Thymus (tissue), 11 donors: ENCODE data around the gene PRKG1. TPM values are rescaled to one million over a fixed set of nuclear protein-coding genes. Genes with fewer than 3 reads are reported as not detected.

Source experiments
- DNase-seq, 9 donors: peaks; one replicate each; pipeline ENCODE4 v3.0.0-alpha.2; 2013; ENCODE audit warnings: low spot score in 9 of 9, low read depth in 6 of 9, missing footprints in 1 of 9
- H3K27ac ChIP-seq, 2 donors: one replicate each; pipeline ENCODE4 v1.5.1; 2013; ENCODE audit warnings: control low read depth in 1 of 2, low read depth in 1 of 2, low read length in 1 of 2, mild to moderate bottlenecking in 1 of 2, moderate library complexity in 1 of 2
- H3K27me3 ChIP-seq, 2 donors: one replicate each; pipeline ENCODE4 v1.5.1; 2013; ENCODE audit warnings: low read length in 1 of 2; ENCODE audit not compliant: control insufficient read depth in 2 of 2, insufficient read depth in 1 of 2
- H3K36me3 ChIP-seq, 2 donors: one replicate each; pipeline ENCODE4 v1.5.1; 2013; ENCODE audit warnings: low read length in 1 of 2, mild to moderate bottlenecking in 1 of 2, moderate library complexity in 1 of 2; ENCODE audit not compliant: control insufficient read depth in 2 of 2, insufficient read depth in 2 of 2
- H3K4me1 ChIP-seq, 2 donors: one replicate each; pipeline ENCODE4 v1.5.1; 2013; ENCODE audit warnings: low read length in 2 of 2; ENCODE audit not compliant: control insufficient read depth in 2 of 2, insufficient read depth in 2 of 2
- H3K4me3 ChIP-seq, 2 donors: one replicate each; pipeline ENCODE4 v1.5.1; 2013; ENCODE audit warnings: low read length in 2 of 2, control low read depth in 1 of 2, mild to moderate bottlenecking in 1 of 2
- H3K9me3 ChIP-seq, 2 donors: one replicate each; pipeline ENCODE4 v1.5.1; 2013; ENCODE audit warnings: low read length in 1 of 2, mild to moderate bottlenecking in 1 of 2; ENCODE audit not compliant: control insufficient read depth in 2 of 2, insufficient read depth in 1 of 2
- WGBS: extraction: QIAGEN DNeasy Blood & Tissue Kit; methylation state at CpG from one replicate; pipeline ENCODE4 v1.1.7; 2013; 5-methylcytosine and 5-hydroxymethylcytosine counted together
- polyA plus RNA-seq: library from polyadenylated mRNA; stranded (reverse); fragments of 200-250 nt; gene quantifications from one replicate; pipeline ENCODE4 v1.2.3, GENCODE V29; 2013
- total RNA-seq: library from RNA; stranded (reverse); fragments of 120-200 nt; gene quantifications from one replicate; pipeline ENCODE4 v1.2.4, GENCODE V29; 2013
- donor health status: healthy.

Gene PRKG1
- total and polyA plus RNA-seq, 2 donors: 2.5 to 7.4 TPM

DNA sequence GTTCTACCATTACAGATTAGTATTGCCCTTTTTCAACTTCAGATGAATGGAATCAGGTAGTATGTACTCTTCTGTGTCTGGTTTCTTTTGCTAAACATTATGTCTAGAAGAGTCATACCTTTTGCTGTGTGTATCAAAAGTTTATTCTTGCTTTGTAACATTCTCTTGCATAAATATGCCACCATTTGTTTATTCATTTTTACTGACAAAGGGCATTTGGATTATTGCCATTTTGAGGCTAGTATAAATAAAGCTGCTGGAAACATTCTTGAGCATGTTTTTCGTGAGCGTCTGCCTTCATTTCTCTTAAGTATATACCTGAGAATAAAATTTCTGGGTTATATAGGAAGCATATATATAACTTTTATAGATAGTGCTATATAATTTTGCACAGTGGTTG, 746.8 kb downstream of the PRKG1 start:
- Histone ChIP-seq H3K9me3 (no peaks in the 10 kb centered on the region), H3K36me3 (no peaks in the 10 kb centered on the region), H3K4me3 (no peak overlapping the region), H3K27ac (no peak overlapping the region), H3K4me1 (no peaks in the 10 kb centered on the region), H3K27me3 (no peaks in the 10 kb centered on the region)
- DNase-seq: no peak
- WGBS: 79% methylated on average over 2 of the region's 2 CpGs

DNA sequence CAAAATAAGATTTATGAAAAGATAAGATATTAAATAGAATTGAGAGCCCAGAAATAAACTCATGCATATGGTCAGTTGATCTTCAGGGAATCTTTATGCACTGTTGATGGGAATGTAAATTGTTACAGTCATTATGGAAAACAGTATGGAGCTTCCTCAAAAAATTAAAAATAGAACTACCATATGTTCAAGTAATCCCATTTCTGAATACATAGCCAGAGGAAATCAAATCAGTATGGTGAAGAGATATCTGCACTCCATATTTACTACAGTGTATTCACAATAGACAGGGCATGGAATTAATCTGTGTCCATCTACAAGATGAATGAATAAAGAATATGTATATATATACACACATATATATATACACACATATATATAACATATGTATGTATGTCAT, 747.5 kb downstream of the PRKG1 start:
- H3K4me1 ChIP-seq: no peaks in the 10 kb centered on the region
- H3K27me3 ChIP-seq: no peaks in the 10 kb centered on the region
- no peaks in the 10 kb centered on the region for H3K9me3 ChIP-seq
- no peak overlapping the region for H3K4me3 ChIP-seq
- no peak for DNase-seq
- no peak overlapping the region for H3K27ac ChIP-seq
- H3K36me3 ChIP-seq: no peaks in the 10 kb centered on the region

- H3K4me3 ChIP-seq: no peak overlapping the region
These were observed 758.5 kb downstream of the PRKG1 start for GRCh38 chr10:51832652-51833383.

DNA sequence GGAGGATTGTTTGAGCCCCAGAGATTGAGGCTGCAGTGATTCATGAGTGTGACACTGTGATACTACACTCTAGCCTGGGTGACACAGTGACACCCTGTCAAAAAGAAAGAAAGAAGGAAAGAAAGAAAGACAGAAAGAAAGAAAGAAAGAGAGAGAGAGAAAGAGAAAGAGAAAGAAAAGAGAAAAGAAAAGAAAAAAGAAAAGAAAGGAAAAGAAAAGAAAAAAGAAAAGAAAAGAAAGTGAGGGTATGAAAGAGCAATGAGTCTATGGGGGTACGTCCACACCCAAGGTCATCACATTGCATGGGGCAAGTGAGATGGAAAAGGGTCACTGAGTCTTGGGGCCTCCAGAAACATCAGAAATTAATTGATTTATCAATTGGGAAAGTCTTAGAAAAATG, 760.3 kb downstream of the PRKG1 start:
- Histone ChIP-seq H3K36me3 (no peaks in the 10 kb centered on the region), H3K27me3 (no peaks in the 10 kb centered on the region), H3K9me3 (no peaks in the 10 kb centered on the region), H3K4me3 (no peak overlapping the region), H3K27ac (no peak overlapping the region), H3K4me1 (no peaks in the 10 kb centered on the region)
- 96% methylated on average over 1 of the region's 1 CpG for WGBS
- DNase-seq: no peak

More at GRCh38 chr10:51832652-51833383, 758.5 kb downstream of the PRKG1 start:
- H3K4me1 ChIP-seq: no peaks in the 10 kb centered on the region
- H3K9me3 ChIP-seq: no peaks in the 10 kb centered on the region
- no peak overlapping the region for H3K27ac ChIP-seq
- no peaks in the 10 kb centered on the region for H3K27me3 ChIP-seq
- 74% methylated on average over 7 of the region's 7 CpGs for WGBS
- no peaks in the 10 kb centered on the region for H3K36me3 ChIP-seq
- DNase-seq: no peak

DNA sequence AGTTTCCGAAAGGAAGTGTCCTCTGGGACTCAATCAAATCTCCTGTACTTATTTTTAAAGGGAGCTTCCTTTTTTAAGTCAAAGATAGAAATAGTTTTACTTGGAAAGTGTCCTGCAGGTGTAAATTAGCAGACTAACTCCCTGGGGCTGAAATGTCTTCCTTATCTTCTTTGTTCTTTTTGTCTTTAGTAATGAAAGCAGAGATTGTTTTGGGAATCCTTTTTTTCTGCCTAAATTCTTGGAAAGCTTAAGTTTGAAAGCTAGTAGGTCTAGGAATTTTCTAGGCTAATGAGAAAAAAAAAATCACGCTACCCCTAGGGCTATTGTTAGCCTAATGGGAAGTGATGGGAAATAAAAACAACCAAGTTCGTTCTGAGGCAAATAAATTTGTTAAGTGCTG, 764.2 kb downstream of the PRKG1 start:
- WGBS: 90% methylated on average over 3 of the region's 3 CpGs
- Histone ChIP-seq H3K27ac (no peak overlapping the region), H3K9me3 (no peaks in the 10 kb centered on the region), H3K4me1 (no peaks in the 10 kb centered on the region), H3K27me3 (no peaks in the 10 kb centered on the region), H3K36me3 (no peaks in the 10 kb centered on the region), H3K4me3 (no peak overlapping the region)
- no peak for DNase-seq

- H3K9me3 ChIP-seq: no peaks in the 10 kb centered on the region
- WGBS: 82% methylated on average over 2 of the region's 2 CpGs
- no peaks in the 10 kb centered on the region for H3K36me3 ChIP-seq
- H3K4me1 ChIP-seq: no peaks in the 10 kb centered on the region
- no peak overlapping the region for H3K27ac ChIP-seq
- H3K27me3 ChIP-seq: no peaks in the 10 kb centered on the region
- no peak overlapping the region for H3K4me3 ChIP-seq
- no peak for DNase-seq
These were observed 769.7 kb downstream of the PRKG1 start for GRCh38 chr10:51843966-51844365.

- no peak overlapping the region for H3K27ac ChIP-seq
- H3K4me1 ChIP-seq: no peaks in the 10 kb centered on the region
- WGBS: 68% methylated on average over 2 of the region's 2 CpGs
- no peak for DNase-seq
- no peaks in the 10 kb centered on the region for H3K27me3 ChIP-seq
- no peak overlapping the region for H3K4me3 ChIP-seq
- H3K9me3 ChIP-seq: no peaks in the 10 kb centered on the region
- no peaks in the 10 kb centered on the region for H3K36me3 ChIP-seq
These were observed 772.7 kb downstream of the PRKG1 start for GRCh38 chr10:51846856-51847506.

GRCh38 chr10:51852297-51852696, 778.0 kb downstream of the PRKG1 start:
- DNase-seq: no peak
- Histone ChIP-seq H3K4me1 (no peaks in the 10 kb centered on the region), H3K27ac (no peak overlapping the region), H3K9me3 (no peaks in the 10 kb centered on the region), H3K36me3 (no peaks in the 10 kb centered on the region), H3K4me3 (no peak overlapping the region), H3K27me3 (no peaks in the 10 kb centered on the region)

DNA sequence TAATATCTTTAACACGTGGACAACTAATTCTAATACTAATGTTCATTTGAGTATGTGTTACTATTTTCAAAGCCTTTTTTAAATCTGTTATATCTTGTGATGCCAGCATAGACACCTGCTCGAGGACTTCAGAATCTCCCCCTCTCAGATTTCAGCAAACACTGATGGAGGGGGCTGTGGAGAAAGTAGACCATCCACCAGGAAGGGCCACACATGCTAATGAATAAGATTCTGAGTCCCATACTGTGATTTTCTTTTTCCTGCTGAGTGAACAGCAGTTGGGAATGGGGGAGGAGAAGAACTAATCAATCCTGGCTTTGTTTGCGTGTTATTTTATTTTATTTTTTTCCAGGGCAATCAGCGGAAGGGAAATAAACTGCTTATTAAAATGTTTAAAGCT, 783.0 kb downstream of the PRKG1 start:
- no peak overlapping the region for H3K4me3 ChIP-seq
- 95% methylated on average over 4 of the region's 4 CpGs for WGBS

More for the DNA sequence above, 783.0 kb downstream of the PRKG1 start:
- Histone ChIP-seq H3K27me3 (no peaks in the 10 kb centered on the region), H3K36me3 (no peaks in the 10 kb centered on the region), H3K9me3 (no peaks in the 10 kb centered on the region), H3K27ac (no peak overlapping the region), H3K4me1 (no peaks in the 10 kb centered on the region)
- no peak for DNase-seq
